ENCODE measurements around the gene DCTN3. TPM values are rescaled to one million over a fixed set of nuclear protein-coding genes. Genes with fewer than 3 reads are reported as not detected.

The DCTN3 gene
- total RNA-seq, 1 donor from 2014 or later: 79.5 TPM

GRCh38 chr9:34568774-34569173 lies 51.5 kb downstream of the DCTN3 start:
- no peak for TF ChIP-seq CTCF (IDR thresholded peaks at IDR 0.05)
- no peak overlapping the region for H3K4me3 Mint-ChIP-seq (ENCODE audit: unreplicated experiment)
- H3K36me3 Mint-ChIP-seq (ENCODE audit: low read depth): no peaks in the 10 kb centered on the region
- no peak overlapping the region for H3K27ac Mint-ChIP-seq (ENCODE audit: unreplicated experiment)
- no peaks in the 10 kb centered on the region for H3K9me3 Mint-ChIP-seq (ENCODE audit: low read depth)
- no peak for DNase-seq (ENCODE audit: low spot score)
- peaks cover 26% of the 10 kb centered on the region for H3K27me3 Mint-ChIP-seq (ENCODE audit: low read depth)
- H3K4me1 Mint-ChIP-seq (ENCODE audit: low read depth): no peaks in the 10 kb centered on the region

- Mint-ChIP-seq H3K4me3 (ENCODE audit: unreplicated experiment) (no peak overlapping the region), H3K27me3 (ENCODE audit: low read depth) (peaks cover 31% of the 10 kb centered on the region), H3K9me3 (ENCODE audit: low read depth) (no peaks in the 10 kb centered on the region), H3K36me3 (ENCODE audit: low read depth) (peaks cover 2% of the 10 kb centered on the region), H3K27ac (ENCODE audit: unreplicated experiment) (no peak overlapping the region), H3K4me1 (ENCODE audit: low read depth) (no peaks in the 10 kb centered on the region)
- no peak for DNase-seq (ENCODE audit: low spot score)
- no peak for TF ChIP-seq CTCF (IDR thresholded peaks at IDR 0.05)
These were observed 52.2 kb downstream of the DCTN3 start for GRCh38 chr9:34568133-34568532.

GRCh38 chr9:34566972-34567371 lies 53.3 kb downstream of the DCTN3 start:
- DNase-seq (ENCODE audit: low spot score): peak; percentile 36
- peaks cover 3% of the 10 kb centered on the region for H3K9me3 Mint-ChIP-seq (ENCODE audit: low read depth)
- H3K27me3 Mint-ChIP-seq (ENCODE audit: low read depth): peaks cover 34% of the 10 kb centered on the region
- H3K36me3 Mint-ChIP-seq (ENCODE audit: low read depth): peaks cover 5% of the 10 kb centered on the region
- H3K27ac Mint-ChIP-seq (ENCODE audit: unreplicated experiment): no peak overlapping the region
- no peak for TF ChIP-seq CTCF (IDR thresholded peaks at IDR 0.05)
- no peak overlapping the region for H3K4me3 Mint-ChIP-seq (ENCODE audit: unreplicated experiment)
- no peaks in the 10 kb centered on the region for H3K4me1 Mint-ChIP-seq (ENCODE audit: low read depth)

GRCh38 chr9:34566322-34566721 lies 54.0 kb downstream of the DCTN3 start:
- Mint-ChIP-seq H3K9me3 (ENCODE audit: low read depth) (peaks cover 3% of the 10 kb centered on the region), H3K4me3 (ENCODE audit: unreplicated experiment) (no peak overlapping the region), H3K27ac (ENCODE audit: unreplicated experiment) (no peak overlapping the region), H3K4me1 (ENCODE audit: low read depth) (peaks cover under 1% of the 10 kb centered on the region), H3K27me3 (ENCODE audit: low read depth) (peaks cover 34% of the 10 kb centered on the region), H3K36me3 (ENCODE audit: low read depth) (peaks cover 5% of the 10 kb centered on the region)
- TF ChIP-seq CTCF (IDR thresholded peaks at IDR 0.05): no peak
- DNase-seq (ENCODE audit: low spot score): no peak

GRCh38 chr9:34565856-34566255 lies 54.4 kb downstream of the DCTN3 start:
- H3K27me3 Mint-ChIP-seq (ENCODE audit: low read depth): peaks cover 34% of the 10 kb centered on the region
- peak; percentile 72 for DNase-seq (ENCODE audit: low spot score)
- H3K4me1 Mint-ChIP-seq (ENCODE audit: low read depth): peaks cover 4% of the 10 kb centered on the region
- TF ChIP-seq CTCF (IDR thresholded peaks at IDR 0.05): no peak
- peaks cover 5% of the 10 kb centered on the region for H3K36me3 Mint-ChIP-seq (ENCODE audit: low read depth)
- H3K4me3 Mint-ChIP-seq (ENCODE audit: unreplicated experiment): no peak overlapping the region
- peaks cover 3% of the 10 kb centered on the region for H3K9me3 Mint-ChIP-seq (ENCODE audit: low read depth)
- no peak overlapping the region for H3K27ac Mint-ChIP-seq (ENCODE audit: unreplicated experiment)

All from chondrocyte (in vitro differentiated cells).